HG03342 (cell line): ENCODE data around the gene DPP9.

Experiments
- ATAC-seq: cut with Tn5 transposase; IDR thresholded peaks from one replicate; pipeline ENCODE4 v1.9.1; 2021; ENCODE audit warnings: mild to moderate bottlenecking, moderate library complexity; ENCODE audit not compliant: unreplicated experiment

The DPP9 gene

GRCh38 chr19:4636761-4637160, 86.9 kb downstream of the DPP9 start:
- ATAC-seq, result no peak

GRCh38 chr19:4636151-4636717, 87.4 kb downstream of the DPP9 start:
- ATAC-seq, result no peak

- no peak for ATAC-seq
Observed at GRCh38 chr19:4635754-4636116, 87.9 kb downstream of the DPP9 start.

GRCh38 chr19:4633140-4633967, 90.3 kb downstream of the DPP9 start:
- no peak for ATAC-seq
